Epithelial cell of proximal tubule (primary cell): Measurements from ENCODE around the gene DOCK10. TPM values are rescaled to one million over a fixed set of nuclear protein-coding genes. Genes with fewer than 3 reads are reported as not detected.

ENCODE experiments used
- DNase-seq: peaks from one replicate; pipeline ENCODE4 v3.0.0-alpha.2; 2011; ENCODE audit warnings: low read depth
- H3K4me3 ChIP-seq: 2 replicates; pipeline ENCODE4 v1.5.1; 2011; ENCODE audit warnings: low read depth, mild to moderate bottlenecking, low read length
- CTCF ChIP-seq: conservative IDR thresholded peaks from 2 replicates; pipeline ENCODE4 v1.5.1; 2012; ENCODE audit warnings: low read depth, mild to moderate bottlenecking, low read length
- total RNA-seq: library from RNA; depleted of rRNA; stranded (reverse); fragments of >200 nt; gene quantifications from 2 replicates; pipeline ENCODE4 v1.2.3, GENCODE V29; 2015

Gene DOCK10
- total RNA-seq, 1 donor from 2014 or later, result 2.1 TPM

- no peak for TF ChIP-seq CTCF
- no peak overlapping the region for H3K4me3 ChIP-seq
- no peak for DNase-seq
Measured at GRCh38 chr2:225006730-225007129, 35.5 kb downstream of the DOCK10 start.

- no peak for TF ChIP-seq CTCF
- no peak overlapping the region for H3K4me3 ChIP-seq
- peak; percentile 68 for DNase-seq
Measured at GRCh38 chr2:225004597-225004996, 37.7 kb downstream of the DOCK10 start.

- peak; percentile 83 for DNase-seq
- peak; percentile 44 for TF ChIP-seq CTCF
- no peak overlapping the region for H3K4me3 ChIP-seq
Measured at GRCh38 chr2:225002656-225003045, 39.6 kb downstream of the DOCK10 start.

- H3K4me3 ChIP-seq, result no peak overlapping the region
- no peak for DNase-seq
- TF ChIP-seq CTCF, result peak; percentile 91
Measured at GRCh38 chr2:225002039-225002655, 40.1 kb downstream of the DOCK10 start.

- TF ChIP-seq CTCF, result no peak
- DNase-seq, result no peak
- H3K4me3 ChIP-seq, result no peak overlapping the region
Measured at GRCh38 chr2:224999754-225000153, 42.5 kb downstream of the DOCK10 start.

- no peak for DNase-seq
- no peak overlapping the region for H3K4me3 ChIP-seq
- no peak for TF ChIP-seq CTCF
Measured at GRCh38 chr2:224999321-224999720, 42.9 kb downstream of the DOCK10 start.

GRCh38 chr2:224997802-224998201 is 44.5 kb downstream of the DOCK10 start:
- no peak for DNase-seq
- no peak overlapping the region for H3K4me3 ChIP-seq
- TF ChIP-seq CTCF, result no peak
